Kidney (tissue), 14 donors: Measurements from ENCODE around the gene ACAA2. TPM values are rescaled to one million over a fixed set of nuclear protein-coding genes. Genes with fewer than 3 reads are reported as not detected.

Source experiments
- DNase-seq, 5 donors: peaks; one replicate each; pipeline ENCODE4 v3.0.0-alpha.2; 2013 to 2020
- FAIRE-seq: peaks from 2 replicates; lab custom pipeline; 2012; peaks lifted over from hg19 to GRCh38; lab: Jason Lieb, UNC
- H3K27ac ChIP-seq, 2 donors: one replicate each; pipeline ENCODE4 v1.7.0; 2013; ENCODE audit warnings: low read depth in 2 of 2, low read length in 2 of 2, inconsistent platforms in 1 of 2
- H3K27me3 ChIP-seq: one replicate; pipeline ENCODE4 v1.7.1; 2013; ENCODE audit warnings: low read length, inconsistent platforms; ENCODE audit not compliant: control insufficient read depth, insufficient read depth
- H3K36me3 ChIP-seq, 3 donors: one replicate each; pipeline versions ENCODE4 v1.7.0 to v1.7.1; 2013; ENCODE audit warnings: low read length in 3 of 3, control low read depth in 1 of 3, inconsistent platforms in 1 of 3; ENCODE audit not compliant: insufficient read depth in 3 of 3, control insufficient read depth in 2 of 3
- H3K4me1 ChIP-seq, 3 donors: one replicate each; pipeline versions ENCODE4 v1.7.0 to v1.7.1; 2013; ENCODE audit warnings: low read length in 3 of 3, inconsistent platforms in 1 of 3, low read depth in 1 of 3; ENCODE audit not compliant: control insufficient read depth in 2 of 3, insufficient read depth in 2 of 3
- H3K4me3 ChIP-seq, 3 donors: one replicate each; pipeline versions ENCODE4 v1.7.0 to v1.8.1; 2013; ENCODE audit warnings: low read length in 3 of 3, control low read depth in 1 of 3, inconsistent platforms in 1 of 3
- H3K9ac ChIP-seq, 3 donors: one replicate each; pipeline versions ENCODE4 v1.7.0 to v1.7.1; 2013; ENCODE audit warnings: low read length in 3 of 3, control low read depth in 1 of 3, inconsistent platforms in 1 of 3
- H3K9me3 ChIP-seq, 3 donors: one replicate each; pipeline versions ENCODE4 v1.7.0 to v1.7.1; 2013; ENCODE audit warnings: low read length in 3 of 3, control low read depth in 1 of 3, inconsistent platforms in 1 of 3; ENCODE audit not compliant: control insufficient read depth in 2 of 3, insufficient read depth in 1 of 3
- intact Hi-C: fragments of 100-400 bp; cut with DNase I; formaldehyde crosslinking; loops from one replicate; pipeline ENCODE4 v1.11.1; 2022
- polyA plus RNA-seq: library from polyadenylated mRNA; stranded (reverse); fragments of 350-450 nt; fragmentation: Illumina TruSeq; extraction: RNeasy Lipid Tissue Mini Kit (QIAGEN cat#74804); gene quantifications from one replicate; pipeline ENCODE4 v1.2.3, GENCODE V29; 2014; ENCODE audit warnings: low read depth, low replicate concordance; ENCODE audit not compliant: insufficient read depth
- total RNA-seq: library from RNA; stranded (reverse); fragmentation: NEBNext Ultra II Directional; extraction: Animal tissue kit (Norgen Biotek cat#: 25700); gene quantifications from one replicate; pipeline ENCODE4 v1.2.1, GENCODE V29; 2021
- TF ChIP-seq, protein P1 (sequence below): IDR thresholded peaks from 3 replicates; pipeline ENCODE4 v1.5.1; 2012; ENCODE audit warnings: mild to moderate bottlenecking, moderate library complexity, borderline replicate concordance; ENCODE audit not compliant: insufficient read depth; ENCODE audit errors: extremely low read depth
- donor health status: control.
- donor health status: control.
- donor health status: control.
- donor health status: control.
- donor health status: control.
- donor health status: DM: yes; HTN: yes; CAD: no.
- donor health status: Normal renal cell carcinoma (clear cell type).

Gene ACAA2
- total and polyA plus RNA-seq, 2 donors from 2014 or later = 115 to 566 TPM

- FAIRE-seq = no peak
- Histone ChIP-seq H3K4me1 (no peaks in the 10 kb centered on the region), H3K27ac (no peak overlapping the region), H3K4me3 (no peak overlapping the region), H3K36me3 (no peaks in the 10 kb centered on the region), H3K27me3 (no peaks in the 10 kb centered on the region), H3K9me3 (peaks cover 0 to 8% (median 2%) of the 10 kb centered on the region in 3 donors), H3K9ac (no peak overlapping the region)
- intact Hi-C loops = no loop called here
- no peak for DNase-seq
- TF ChIP-seq, protein P1, sequence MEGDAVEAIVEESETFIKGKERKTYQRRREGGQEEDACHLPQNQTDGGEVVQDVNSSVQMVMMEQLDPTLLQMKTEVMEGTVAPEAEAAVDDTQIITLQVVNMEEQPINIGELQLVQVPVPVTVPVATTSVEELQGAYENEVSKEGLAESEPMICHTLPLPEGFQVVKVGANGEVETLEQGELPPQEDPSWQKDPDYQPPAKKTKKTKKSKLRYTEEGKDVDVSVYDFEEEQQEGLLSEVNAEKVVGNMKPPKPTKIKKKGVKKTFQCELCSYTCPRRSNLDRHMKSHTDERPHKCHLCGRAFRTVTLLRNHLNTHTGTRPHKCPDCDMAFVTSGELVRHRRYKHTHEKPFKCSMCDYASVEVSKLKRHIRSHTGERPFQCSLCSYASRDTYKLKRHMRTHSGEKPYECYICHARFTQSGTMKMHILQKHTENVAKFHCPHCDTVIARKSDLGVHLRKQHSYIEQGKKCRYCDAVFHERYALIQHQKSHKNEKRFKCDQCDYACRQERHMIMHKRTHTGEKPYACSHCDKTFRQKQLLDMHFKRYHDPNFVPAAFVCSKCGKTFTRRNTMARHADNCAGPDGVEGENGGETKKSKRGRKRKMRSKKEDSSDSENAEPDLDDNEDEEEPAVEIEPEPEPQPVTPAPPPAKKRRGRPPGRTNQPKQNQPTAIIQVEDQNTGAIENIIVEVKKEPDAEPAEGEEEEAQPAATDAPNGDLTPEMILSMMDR = no peak
Measured at GRCh38 chr18:49827996-49828395, 14.7 kb upstream of the ACAA2 start.

- no peaks in the 10 kb centered on the region for H3K36me3 ChIP-seq
- H3K27ac ChIP-seq = peak overlapping the region in 1 of 2 donors; percentile 23
- H3K9ac ChIP-seq = no peak overlapping the region
- H3K4me3 ChIP-seq = no peak overlapping the region
- no peak for FAIRE-seq
- TF ChIP-seq, protein P1 = no peak
- H3K4me1 ChIP-seq = no peaks in the 10 kb centered on the region
- H3K9me3 ChIP-seq = no peaks in the 10 kb centered on the region
- intact Hi-C loops = no loop called here
- DNase-seq = no peak
- H3K27me3 ChIP-seq = no peaks in the 10 kb centered on the region
Measured at GRCh38 chr18:49819823-49820671, 6.7 kb upstream of the ACAA2 start.

- no peak for FAIRE-seq
Measured at GRCh38 chr18:49819071-49819662, 5.8 kb upstream of the ACAA2 start.

More at GRCh38 chr18:49819071-49819662, 5.8 kb upstream of the ACAA2 start:
- intact Hi-C loops = no loop called here
- no peak for DNase-seq
- Histone ChIP-seq H3K27ac (no peak overlapping the region), H3K9me3 (no peaks in the 10 kb centered on the region), H3K4me3 (no peak overlapping the region), H3K27me3 (no peaks in the 10 kb centered on the region), H3K36me3 (no peaks in the 10 kb centered on the region), H3K4me1 (no peaks in the 10 kb centered on the region), H3K9ac (no peak overlapping the region)
- TF ChIP-seq, protein P1 = no peak
